CD4-positive, alpha-beta T cell treated with Interleukin-10 for 1 hour (primary cell): ENCODE data around the gene P2RX1.

ENCODE experiments used
- DNase-seq: peaks from one replicate; pipeline ENCODE4 v3.0.0-alpha.2; 2020

Gene P2RX1

GRCh38 chr17:3903051-3903825 is 13.0 kb downstream of the P2RX1 start:
- DNase-seq: no peak

- no peak for DNase-seq
These were observed 15.6 kb downstream of the P2RX1 start for GRCh38 chr17:3900646-3901045.

- no peak for DNase-seq
These were observed 18.5 kb downstream of the P2RX1 start for GRCh38 chr17:3897731-3898130.

GRCh38 chr17:3896968-3897235 is 19.4 kb downstream of the P2RX1 start:
- DNase-seq: no peak

GRCh38 chr17:3896108-3896967 is 19.9 kb downstream of the P2RX1 start:
- no peak for DNase-seq

GRCh38 chr17:3895354-3895753 is 20.9 kb downstream of the P2RX1 start:
- no peak for DNase-seq

GRCh38 chr17:3894911-3895343 is 21.3 kb downstream of the P2RX1 start:
- no peak for DNase-seq

GRCh38 chr17:3894188-3894587 is 22.1 kb downstream of the P2RX1 start:
- no peak for DNase-seq

GRCh38 chr17:3893720-3894116 is 22.5 kb downstream of the P2RX1 start:
- no peak for DNase-seq

GRCh38 chr17:3893003-3893719 is 23.1 kb downstream of the P2RX1 start, which contains the start of gene CAMKK1:
TSS of gene CAMKK1 (minus strand) at chr17:3893053. CDS start at chr17:3885687, 7,366 bp downstream.
- peak; percentile 91 for DNase-seq

- peak; percentile 84 for DNase-seq
These were observed 23.9 kb downstream of the P2RX1 start for GRCh38 chr17:3892095-3892998.

GRCh38 chr17:3891626-3892094 is 24.6 kb downstream of the P2RX1 start:
- no peak for DNase-seq

GRCh38 chr17:3890878-3891219 is 25.4 kb downstream of the P2RX1 start:
- DNase-seq: no peak

- no peak for DNase-seq
These were observed 26.0 kb downstream of the P2RX1 start for GRCh38 chr17:3890082-3890877.

GRCh38 chr17:3889325-3890012 is 26.8 kb downstream of the P2RX1 start:
- DNase-seq: no peak

- DNase-seq: no peak
These were observed 27.7 kb downstream of the P2RX1 start for GRCh38 chr17:3888343-3889171.

- DNase-seq: peak; percentile 16
These were observed 28.5 kb downstream of the P2RX1 start for GRCh38 chr17:3887804-3888203.

GRCh38 chr17:3887394-3887793 is 28.9 kb downstream of the P2RX1 start:
- DNase-seq: no peak

- peak; percentile 28 for DNase-seq
These were observed 29.5 kb downstream of the P2RX1 start for GRCh38 chr17:3886776-3887175.

GRCh38 chr17:3885970-3886369 is 30.3 kb downstream of the P2RX1 start:
- DNase-seq: no peak
